ENCODE data around the gene ZNF556. TPM values are rescaled to one million over a fixed set of nuclear protein-coding genes. Genes with fewer than 3 reads are reported as not detected.

Gene ZNF556
- total and polyA plus RNA-seq, 2 experiments from 2014 or later: not detected

- TF ChIP-seq ZNF114 (CRISPR knock-in tag; IDR thresholded peaks at IDR 0.05) (no peak), REST (IDR thresholded peaks at IDR 0.05; ENCODE audit: unreplicated experiment) (no peak), EZH2 (IDR thresholded peaks at IDR 0.05; ENCODE audit: low read depth, unreplicated experiment) (no peak), NANOG (IDR thresholded peaks at IDR 0.05; ENCODE audit: borderline replicate concordance) (no peak), EZH2phosphoT487 (IDR thresholded peaks at IDR 0.05; ENCODE audit: unreplicated experiment) (no peak), POLR2AphosphoS5 (IDR thresholded peaks at IDR 0.05; ENCODE audit: low read depth) (no peak), ETS1 (IDR thresholded peaks at IDR 0.05) (no peak), CREB1 (CRISPR knock-in tag; IDR thresholded peaks at IDR 0.05; ENCODE audit: low read depth) (no peak)
- TF ChIP-seq, protein P1, sequence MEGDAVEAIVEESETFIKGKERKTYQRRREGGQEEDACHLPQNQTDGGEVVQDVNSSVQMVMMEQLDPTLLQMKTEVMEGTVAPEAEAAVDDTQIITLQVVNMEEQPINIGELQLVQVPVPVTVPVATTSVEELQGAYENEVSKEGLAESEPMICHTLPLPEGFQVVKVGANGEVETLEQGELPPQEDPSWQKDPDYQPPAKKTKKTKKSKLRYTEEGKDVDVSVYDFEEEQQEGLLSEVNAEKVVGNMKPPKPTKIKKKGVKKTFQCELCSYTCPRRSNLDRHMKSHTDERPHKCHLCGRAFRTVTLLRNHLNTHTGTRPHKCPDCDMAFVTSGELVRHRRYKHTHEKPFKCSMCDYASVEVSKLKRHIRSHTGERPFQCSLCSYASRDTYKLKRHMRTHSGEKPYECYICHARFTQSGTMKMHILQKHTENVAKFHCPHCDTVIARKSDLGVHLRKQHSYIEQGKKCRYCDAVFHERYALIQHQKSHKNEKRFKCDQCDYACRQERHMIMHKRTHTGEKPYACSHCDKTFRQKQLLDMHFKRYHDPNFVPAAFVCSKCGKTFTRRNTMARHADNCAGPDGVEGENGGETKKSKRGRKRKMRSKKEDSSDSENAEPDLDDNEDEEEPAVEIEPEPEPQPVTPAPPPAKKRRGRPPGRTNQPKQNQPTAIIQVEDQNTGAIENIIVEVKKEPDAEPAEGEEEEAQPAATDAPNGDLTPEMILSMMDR (conservative IDR thresholded peaks at IDR 0.05; ENCODE audit: low read depth in 2 of 2): no peak
Observed at GRCh38 chr19:2926341-2927031, 59.4 kb downstream of the ZNF556 start (continued).

DNA sequence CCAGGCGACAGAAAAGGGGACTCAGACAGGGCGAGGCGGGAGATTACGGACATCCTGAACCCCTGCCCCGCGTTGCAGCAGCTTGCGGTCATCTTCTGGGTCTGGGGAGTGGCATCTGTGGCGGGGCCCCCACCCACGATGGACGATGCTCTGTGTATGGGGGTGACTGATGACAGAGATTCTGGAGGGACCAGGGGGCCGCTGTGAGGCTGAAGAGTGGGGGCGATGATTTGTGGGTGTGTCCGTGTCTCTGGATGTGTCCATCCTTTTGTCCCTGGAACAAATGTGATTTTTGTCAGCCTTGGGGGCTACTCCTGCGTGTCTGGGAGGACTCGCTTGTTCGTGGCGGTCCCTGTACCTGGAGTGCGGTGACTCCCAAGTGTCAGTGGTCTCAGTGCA, 59.9 kb downstream of the ZNF556 start:
- Mint-ChIP-seq H3K9me3 (peaks cover 53% of the 10 kb centered on the region), H3K4me3 (no peak overlapping the region), H3K27ac (no peak overlapping the region), H3K27me3 (ENCODE audit: insufficient read depth, low read depth, poor library complexity) (peaks cover 10% of the 10 kb centered on the region), H3K4me1 (peaks cover 5% of the 10 kb centered on the region; the same call in 1 of the 3 replicates), H3K36me3 (ENCODE audit: low read depth) (peaks cover 30% of the 10 kb centered on the region)
- Histone ChIP-seq H3K4me2 (no peak overlapping the region), H2AFZ (no peak overlapping the region), H3K4me1 (ENCODE audit: insufficient read depth) (peaks cover 8% of the 10 kb centered on the region; the same call in 1 of the 2 replicates), H3K36me3 (ENCODE audit: insufficient read depth) (no peaks in the 10 kb centered on the region; the same call in 1 of the 2 replicates), H4K20me1 (replicated peaks; ENCODE audit: insufficient read depth) (no peaks in the 10 kb centered on the region), H3K4me3 (no peak overlapping the region), H3F3A (replicated peaks; ENCODE audit: low read depth) (no peaks in the 10 kb centered on the region), H3K27me3 (ENCODE audit: insufficient read depth) (no peaks in the 10 kb centered on the region), H3K27ac (ENCODE audit: low read depth) (no peak overlapping the region), H3K79me2 (replicated peaks; ENCODE audit: insufficient read depth) (no peaks in the 10 kb centered on the region), H3K9me2 (ENCODE audit: insufficient read depth) (no peaks in the 10 kb centered on the region)
- ATAC-seq: no peak
- no peak for DNase-seq (ENCODE audit: low spot score)
- TF ChIP-seq NANOG (IDR thresholded peaks at IDR 0.05; ENCODE audit: borderline replicate concordance) (no peak), EZH2phosphoT487 (IDR thresholded peaks at IDR 0.05; ENCODE audit: unreplicated experiment) (no peak), CREB1 (CRISPR knock-in tag; IDR thresholded peaks at IDR 0.05; ENCODE audit: low read depth) (no peak), JUNB (IDR thresholded peaks at IDR 0.05; ENCODE audit: unreplicated experiment) (no peak), ETS1 (IDR thresholded peaks at IDR 0.05) (no peak), ZNF331 (CRISPR knock-in tag; IDR thresholded peaks at IDR 0.05; ENCODE audit: low read depth) (no peak), EZH2 (IDR thresholded peaks at IDR 0.05; ENCODE audit: low read depth, unreplicated experiment) (no peak)

Data from GM23338 (cell line).